GM19351 (cell line): ENCODE data around the gene DOCK3.
"Not testable (repeated sequence)": the region's sequence is repeated elsewhere in the genome, so short reads cannot be mapped to it uniquely, and the experiment has no call there.

ENCODE experiments used
- ATAC-seq: cut with Tn5 transposase; IDR thresholded peaks from one replicate; pipeline ENCODE4 v1.9.1; 2021; ENCODE audit warnings: mild to moderate bottlenecking, moderate library complexity; ENCODE audit not compliant: unreplicated experiment

The DOCK3 gene

GRCh38 chr3:50651920-50652529 is 22.7 kb upstream of the DOCK3 start:
- no peak for ATAC-seq

GRCh38 chr3:50652709-50653108 is 22.0 kb upstream of the DOCK3 start:
- peak; percentile 68 for ATAC-seq

- no peak for ATAC-seq
These were observed 20.7 kb upstream of the DOCK3 start for GRCh38 chr3:50653937-50654595.

- no peak for ATAC-seq
These were observed 19.5 kb upstream of the DOCK3 start for GRCh38 chr3:50655009-50655830.

- ATAC-seq: no peak
These were observed 18.1 kb upstream of the DOCK3 start for GRCh38 chr3:50656417-50657195.

GRCh38 chr3:50657407-50657806 is 17.3 kb upstream of the DOCK3 start:
- ATAC-seq: no peak

- ATAC-seq: no peak
These were observed 16.9 kb upstream of the DOCK3 start for GRCh38 chr3:50657816-50658215.

GRCh38 chr3:50658416-50658815 is 16.3 kb upstream of the DOCK3 start:
- ATAC-seq: no peak

GRCh38 chr3:50658831-50659230 is 15.9 kb upstream of the DOCK3 start:
- no peak for ATAC-seq

GRCh38 chr3:50660386-50660785 is 14.3 kb upstream of the DOCK3 start:
- ATAC-seq: no peak

GRCh38 chr3:50661321-50661837 is 13.3 kb upstream of the DOCK3 start:
- no peak for ATAC-seq

- no peak for ATAC-seq
These were observed 12.3 kb upstream of the DOCK3 start for GRCh38 chr3:50662408-50662807.

GRCh38 chr3:50665081-50665840 is 9.5 kb upstream of the DOCK3 start:
- ATAC-seq: no peak

GRCh38 chr3:50665841-50666115 is 8.9 kb upstream of the DOCK3 start:
- ATAC-seq: not testable (repeated sequence)

- ATAC-seq: no peak
These were observed 7.9 kb upstream of the DOCK3 start for GRCh38 chr3:50666837-50667236.

GRCh38 chr3:50671331-50671730 is 3.4 kb upstream of the DOCK3 start:
- no peak for ATAC-seq

- no peak for ATAC-seq
These were observed 2.1 kb upstream of the DOCK3 start for GRCh38 chr3:50672656-50673055.

GRCh38 chr3:50673931-50674330 is 796 bp upstream of the DOCK3 start:
- ATAC-seq: no peak

- peak; percentile 33 for ATAC-seq
These were observed 678 bp downstream of the DOCK3 start for GRCh38 chr3:50675179-50676030.
